NCI-H146 treated with DMSO at 0.1 percent for 48 hours (cell line): ENCODE data around the gene PPP6R3.
"Not testable (repeated sequence)": the region's sequence is repeated elsewhere in the genome, so short reads cannot be mapped to it uniquely, and the experiment has no call there.

Experiments
- DNase-seq: peaks from one replicate; lab custom pipeline; 2025; ENCODE audit not compliant: unreplicated experiment; lab: John Stamatoyannopoulos, UW

Gene PPP6R3

DNA sequence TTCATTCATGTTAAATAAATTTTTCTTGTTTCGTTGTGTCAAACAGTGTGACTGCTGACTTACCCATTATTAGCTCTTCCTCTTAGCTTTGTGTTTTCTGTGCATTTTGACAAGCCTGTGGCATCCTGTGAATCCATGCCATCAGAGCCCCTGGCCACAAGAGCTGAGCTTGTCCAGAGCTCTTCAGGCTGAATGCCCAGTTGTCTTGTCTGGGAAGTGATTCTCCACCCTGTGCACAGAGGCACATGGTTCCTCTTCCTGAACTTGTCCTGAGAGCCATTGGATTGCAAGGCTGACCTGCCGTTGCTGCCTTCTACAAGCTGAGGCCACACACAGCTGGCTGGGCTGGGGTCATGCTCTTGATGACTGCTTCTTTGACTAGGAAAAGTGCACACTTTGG lies 64.1 kb downstream of the PPP6R3 start:
- no peak for DNase-seq

DNA sequence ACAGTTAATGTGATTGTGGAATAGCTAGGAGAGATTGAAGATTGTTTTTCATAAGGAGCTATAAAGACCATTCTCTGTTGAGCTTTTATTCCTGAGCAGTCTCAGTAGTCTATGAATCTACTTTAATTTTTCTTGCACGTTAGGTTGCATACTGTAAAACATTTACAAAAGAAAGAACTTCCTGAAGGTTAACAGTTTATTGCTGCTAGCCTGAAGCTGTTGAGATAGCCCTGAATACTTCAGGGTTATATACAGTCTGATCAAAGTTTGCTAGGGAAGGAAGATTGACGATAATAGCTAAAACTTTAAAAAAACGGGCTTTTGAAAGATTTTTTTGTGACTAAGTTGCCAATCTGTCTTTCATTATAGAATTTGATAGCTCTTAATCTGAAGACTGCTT lies 64.8 kb downstream of the PPP6R3 start:
- no peak for DNase-seq

DNA sequence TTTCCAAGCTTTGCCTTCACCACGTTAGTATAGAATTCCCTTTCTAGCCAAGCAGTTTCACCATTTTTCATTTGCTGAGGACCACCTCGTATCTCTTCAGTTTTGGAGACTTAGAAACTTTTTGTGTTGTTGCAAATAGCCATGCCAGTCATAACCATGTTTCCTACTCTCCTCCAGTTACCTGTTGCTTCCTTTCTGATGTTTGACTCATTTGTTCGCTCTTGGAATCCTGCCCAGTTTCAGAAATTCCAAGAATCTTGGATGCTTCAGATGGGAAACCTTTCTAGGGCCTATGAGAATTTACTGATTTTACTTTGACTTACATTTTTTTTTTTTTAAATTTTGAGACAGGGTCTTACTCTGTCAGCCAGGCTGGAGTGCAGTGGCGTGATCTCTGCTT lies 65.4 kb downstream of the PPP6R3 start:
- no peak for DNase-seq

DNA sequence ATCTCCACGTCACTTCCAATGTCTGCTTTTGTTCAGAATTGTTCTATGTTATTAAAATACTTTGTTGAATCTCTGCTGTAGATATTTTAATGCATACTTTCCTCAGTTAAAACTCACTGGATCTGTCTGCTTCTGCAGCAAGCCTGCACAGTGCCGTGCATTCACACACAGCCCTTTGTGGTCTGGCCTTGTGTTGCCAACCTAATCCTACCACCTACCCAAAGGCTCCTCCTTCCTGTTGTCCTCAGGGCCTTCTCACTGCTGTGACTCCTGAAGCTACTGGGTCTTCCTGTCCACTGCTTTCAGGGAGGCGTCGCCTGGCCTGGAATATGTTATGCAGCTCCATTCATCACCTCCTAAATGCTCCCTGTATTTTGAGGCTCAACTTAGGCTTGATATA lies 67.0 kb downstream of the PPP6R3 start:
- no peak for DNase-seq

DNA sequence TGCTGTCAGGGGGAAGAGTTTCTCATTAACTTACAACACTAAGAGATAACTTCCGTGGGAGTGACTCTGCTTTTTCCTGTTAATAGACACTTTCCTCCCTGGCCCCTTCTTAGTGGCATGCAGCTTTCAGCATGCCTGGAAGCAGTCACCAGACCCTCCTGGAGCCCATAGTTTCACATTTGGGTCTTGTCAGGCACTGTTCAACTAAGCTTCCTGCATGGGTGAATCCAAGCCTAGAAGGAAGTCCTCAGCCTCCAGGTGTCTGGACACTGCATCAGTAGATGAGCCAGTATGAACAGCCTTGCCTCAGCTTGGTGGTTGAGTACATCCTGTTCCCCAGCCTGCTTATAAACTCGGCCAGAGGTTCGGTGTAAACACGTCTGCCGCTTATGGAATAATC lies 68.1 kb downstream of the PPP6R3 start:
- DNase-seq: no peak

DNA sequence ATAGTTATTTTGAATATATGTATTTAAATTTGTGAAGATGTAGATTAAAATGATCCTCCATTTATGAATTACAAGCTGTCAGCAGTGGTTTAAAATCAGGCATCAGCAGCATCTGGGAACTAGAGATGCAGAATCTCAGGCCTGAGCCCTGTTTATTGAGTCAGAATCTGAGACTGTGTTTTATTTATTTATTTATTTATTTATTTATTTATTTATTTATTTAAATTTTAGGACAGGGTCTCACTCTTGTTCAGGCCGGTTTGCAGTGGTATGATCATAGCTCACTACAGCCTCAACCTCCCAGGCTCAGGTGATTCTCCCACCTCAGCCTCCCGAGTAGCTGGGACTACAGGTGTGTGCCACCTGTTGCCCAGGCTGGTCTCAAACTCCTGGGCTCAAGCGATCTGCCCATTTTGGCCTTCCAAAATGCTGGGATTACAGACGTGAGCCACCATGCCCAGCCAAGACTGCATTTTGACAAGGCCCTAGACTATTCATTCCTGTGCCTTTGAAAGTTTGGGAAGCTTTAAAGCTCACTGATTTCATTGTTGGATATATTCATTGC lies 70.7 kb downstream of the PPP6R3 start:
- DNase-seq: no peak

DNA sequence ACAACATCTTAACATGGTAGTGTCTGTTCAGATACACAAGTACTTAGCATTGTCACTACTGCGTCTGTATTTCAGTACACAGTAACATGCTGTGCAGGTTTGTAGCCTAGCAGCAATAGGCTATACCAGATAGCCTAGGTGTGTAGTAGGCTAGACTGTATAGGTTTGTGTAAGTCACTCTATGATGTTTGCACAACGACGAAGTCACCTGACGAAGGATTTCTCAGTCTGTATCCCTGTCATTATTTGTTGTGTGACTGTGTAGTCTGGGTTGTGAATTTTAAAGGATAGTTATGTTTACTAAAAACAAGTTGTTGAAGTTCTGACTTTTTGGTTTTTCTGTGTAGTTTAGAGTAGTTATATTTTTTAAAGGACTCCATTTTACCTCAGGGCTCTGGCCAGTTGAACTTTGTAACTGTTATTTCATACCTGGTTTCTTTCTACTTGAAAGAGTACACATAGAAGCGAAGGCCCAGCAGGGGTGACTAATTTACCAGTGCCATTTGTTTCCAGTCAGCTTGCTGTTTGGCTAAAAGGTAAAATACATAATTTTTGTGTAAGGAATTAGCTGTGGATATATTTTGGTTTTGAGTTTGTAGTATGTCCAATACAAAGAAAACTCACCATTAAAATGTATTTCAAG lies 72.3 kb downstream of the PPP6R3 start:
- DNase-seq: no peak

DNA sequence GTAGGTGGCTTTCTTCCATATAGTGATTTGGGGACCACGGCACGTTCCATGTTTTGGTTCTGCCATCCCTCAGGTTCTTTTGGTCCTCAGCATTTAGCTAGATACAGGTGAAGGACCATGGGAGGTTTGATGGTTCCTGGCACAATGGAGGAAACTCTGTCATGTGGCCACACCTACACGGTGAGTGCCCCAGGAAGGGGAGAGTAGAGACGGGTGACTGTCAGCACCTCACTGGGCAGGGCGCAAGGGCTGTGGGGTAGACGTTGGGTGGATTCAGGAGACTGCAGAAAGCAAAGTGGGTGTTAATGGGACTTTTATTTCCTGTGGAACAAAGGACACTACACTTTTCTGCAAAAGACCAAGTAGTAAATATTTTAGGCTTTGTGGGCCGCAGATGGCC lies 73.4 kb downstream of the PPP6R3 start:
- DNase-seq: no peak

DNA sequence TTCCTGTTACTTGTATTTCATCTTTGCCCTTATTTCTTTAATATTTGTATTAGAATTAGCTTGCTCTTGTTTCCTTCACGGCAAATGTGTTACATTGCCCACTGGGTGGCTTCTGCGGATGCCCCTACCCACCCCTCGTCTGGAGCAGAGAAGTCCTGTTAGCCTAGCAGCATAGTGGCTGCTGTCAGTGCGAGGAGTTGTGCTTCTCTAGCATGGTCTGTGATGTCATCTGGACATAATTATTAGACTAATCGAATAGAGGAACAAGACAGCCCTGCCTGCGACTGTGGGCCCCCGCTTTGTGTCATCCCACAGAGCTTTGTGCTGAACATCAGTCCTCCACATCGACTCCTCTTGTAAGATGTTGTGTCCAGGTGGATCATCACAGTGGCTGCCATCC lies 74.5 kb downstream of the PPP6R3 start:
- no peak for DNase-seq

DNA sequence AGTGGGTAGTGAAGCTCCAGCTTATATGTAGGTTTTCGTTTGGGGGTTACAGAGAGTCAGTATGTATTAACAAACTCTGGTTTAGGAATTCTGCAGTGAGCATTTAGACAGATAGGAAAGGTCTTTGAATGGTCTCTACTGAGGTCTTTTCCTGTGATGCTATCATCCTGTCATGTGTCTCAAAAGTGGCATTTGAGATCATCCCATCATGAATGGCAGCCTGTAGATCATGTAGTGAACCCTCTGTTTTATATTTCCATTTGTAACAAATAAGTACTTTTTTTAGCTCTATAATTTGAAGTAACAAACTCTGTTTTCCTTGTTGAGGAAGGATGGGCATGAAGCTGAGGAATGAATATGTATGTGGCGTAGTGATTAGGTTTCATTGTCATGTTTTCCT lies 76.2 kb downstream of the PPP6R3 start:
- DNase-seq: no peak

DNA sequence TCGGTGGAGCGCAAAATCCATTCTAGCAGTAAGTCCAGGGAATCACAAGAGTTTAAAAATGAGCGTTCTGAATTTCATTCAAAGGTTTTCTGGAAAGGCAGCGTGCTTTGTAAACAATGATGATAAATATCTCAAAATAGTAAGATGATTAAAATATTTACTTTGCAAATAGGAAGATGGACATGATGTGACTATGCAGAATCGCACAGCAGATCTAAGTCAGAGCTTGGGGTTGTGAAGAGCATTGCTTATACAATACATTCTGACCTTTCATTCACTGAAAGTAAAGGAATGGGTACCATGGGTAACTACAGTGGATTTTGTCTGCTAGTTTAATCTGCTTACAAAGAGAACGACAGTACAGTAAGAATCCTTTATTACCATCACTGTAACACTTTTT lies 77.5 kb downstream of the PPP6R3 start:
- DNase-seq: no peak

DNA sequence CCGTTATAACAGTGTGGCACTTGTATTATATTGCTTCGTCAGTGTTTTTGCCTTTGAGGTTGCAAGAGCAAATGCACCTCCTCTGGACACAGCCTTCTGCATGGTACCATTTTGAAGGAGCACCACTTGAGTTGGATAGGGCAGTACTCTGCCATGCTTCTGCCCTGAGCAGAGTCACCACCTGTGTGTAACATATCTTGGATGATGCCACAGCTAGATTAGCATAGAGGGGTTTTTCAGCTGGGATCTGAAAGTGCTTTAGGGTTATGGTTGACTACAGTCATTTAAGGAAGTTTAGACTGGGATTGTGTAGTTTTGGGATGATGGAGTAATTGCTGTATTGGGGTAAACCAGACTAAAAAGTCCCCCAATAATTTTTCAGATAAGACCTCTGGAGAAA lies 78.8 kb downstream of the PPP6R3 start:
- no peak for DNase-seq

DNA sequence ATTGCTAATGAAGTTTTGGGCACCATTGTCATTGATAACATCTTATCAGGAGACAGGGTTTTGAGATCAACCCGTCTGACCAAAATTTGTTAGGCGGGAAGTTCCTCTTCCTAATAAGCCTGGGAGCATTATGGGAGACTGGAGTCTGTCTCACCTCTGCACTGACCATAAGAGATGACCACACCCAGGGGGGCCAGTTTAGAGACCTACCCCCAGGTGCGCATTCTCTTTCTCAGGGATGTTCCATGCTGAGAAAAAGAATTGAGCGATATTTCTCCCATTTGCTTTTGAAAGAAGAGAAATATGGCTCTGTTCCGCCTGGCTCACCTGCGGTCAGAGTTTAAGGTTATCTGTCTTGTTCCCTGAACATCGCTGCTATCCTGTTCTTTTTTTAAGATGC lies 80.0 kb downstream of the PPP6R3 start:
- not testable (repeated sequence) for DNase-seq

DNA sequence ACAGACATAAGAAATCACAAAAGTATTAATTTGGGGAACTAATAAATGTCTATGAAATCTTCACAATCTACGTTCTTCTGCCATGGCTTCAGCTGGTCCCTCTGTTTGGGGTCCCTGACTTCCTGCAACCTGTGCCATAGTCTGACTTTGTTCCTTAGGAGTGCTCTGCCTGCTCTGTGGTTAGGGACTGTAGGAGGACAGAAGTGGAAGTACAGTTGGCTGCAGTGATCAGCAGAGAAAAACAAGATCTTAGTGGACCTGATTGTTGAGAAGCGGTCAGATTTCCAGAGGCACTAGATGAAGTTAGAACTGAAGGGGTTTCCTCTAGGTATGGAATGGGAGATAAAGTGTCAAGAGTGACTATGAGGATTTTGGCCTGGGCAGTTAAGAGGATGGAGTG lies 80.6 kb downstream of the PPP6R3 start:
- DNase-seq: no peak

DNA sequence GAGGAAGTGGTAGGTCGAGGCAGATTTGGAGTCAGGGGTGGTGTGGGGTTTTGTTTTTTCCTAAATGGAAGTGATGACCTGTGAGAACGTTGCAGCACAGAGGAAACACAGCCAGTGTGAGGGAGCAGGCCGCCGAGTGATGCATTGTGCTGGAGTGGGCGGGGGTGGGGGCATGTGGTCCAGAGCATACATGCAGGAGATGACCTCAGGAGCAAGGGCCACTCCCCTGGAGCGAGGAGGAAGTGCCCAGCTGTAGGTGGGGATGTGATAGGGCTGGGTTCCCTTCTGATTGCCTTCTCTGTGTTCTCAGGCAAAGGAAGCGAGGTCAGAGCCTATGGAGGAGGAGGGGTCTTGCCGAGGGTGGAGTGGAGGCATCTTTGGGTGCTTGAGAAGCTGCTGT lies 81.4 kb downstream of the PPP6R3 start:
- DNase-seq: no peak

DNA sequence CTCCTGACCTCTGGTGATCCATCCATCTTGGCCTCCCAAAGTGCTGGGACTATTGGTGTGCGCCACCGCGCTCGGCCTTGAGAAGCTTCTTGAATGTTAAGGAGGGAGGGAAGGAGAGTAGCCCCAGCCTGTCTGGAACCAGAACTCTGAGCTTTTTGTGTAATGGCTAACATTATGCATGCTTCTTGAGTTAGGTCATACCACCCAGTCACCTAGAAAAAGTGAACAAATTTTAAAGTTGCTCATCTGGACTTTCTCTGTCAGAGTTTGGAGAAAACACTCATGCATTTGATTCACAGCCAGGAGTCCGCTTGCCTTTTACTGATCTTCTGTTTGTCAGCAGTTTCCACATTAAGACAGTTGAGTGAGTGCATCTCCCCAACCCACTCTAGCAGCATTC lies 82.1 kb downstream of the PPP6R3 start:
- DNase-seq: no peak

DNA sequence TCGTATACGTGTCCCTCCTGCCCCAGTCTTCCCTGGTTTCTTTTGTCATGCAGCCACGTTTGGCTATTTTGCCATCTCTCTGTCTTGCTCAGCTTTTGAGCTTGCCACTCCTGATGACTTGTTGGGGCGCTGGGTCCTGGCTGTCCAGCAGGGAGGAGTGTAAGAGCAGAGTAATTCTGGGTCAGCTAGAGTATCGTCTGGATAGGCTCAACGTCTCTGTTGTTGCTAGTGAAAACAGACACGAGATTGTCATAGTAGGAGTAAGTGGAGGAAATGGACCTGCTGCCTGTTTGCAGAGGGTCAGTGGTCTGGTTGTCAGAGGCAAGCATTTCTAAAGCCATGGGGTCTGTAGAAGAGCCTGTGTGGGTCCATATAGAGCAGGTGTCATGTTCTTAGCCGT lies 83.0 kb downstream of the PPP6R3 start:
- DNase-seq: no peak

DNA sequence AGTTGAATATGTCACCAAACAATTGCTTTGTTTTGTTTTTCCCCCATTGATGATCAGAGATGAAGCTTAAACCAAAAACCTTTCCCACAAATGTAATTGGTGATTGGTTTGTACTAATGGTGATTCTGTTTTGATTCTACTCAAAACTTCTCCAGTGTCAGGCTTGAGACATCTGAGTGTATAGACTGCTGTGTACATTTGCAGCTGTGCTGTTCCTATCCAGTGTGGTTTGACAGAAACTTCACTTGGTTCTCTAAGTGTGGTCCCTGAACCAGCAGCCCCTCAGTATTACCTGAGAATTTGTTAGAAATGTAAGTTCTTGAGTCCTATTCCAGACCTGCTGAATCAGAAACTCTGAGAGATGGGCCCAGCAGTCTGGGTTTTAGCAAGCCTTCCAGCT lies 84.8 kb downstream of the PPP6R3 start:
- DNase-seq: no peak

DNA sequence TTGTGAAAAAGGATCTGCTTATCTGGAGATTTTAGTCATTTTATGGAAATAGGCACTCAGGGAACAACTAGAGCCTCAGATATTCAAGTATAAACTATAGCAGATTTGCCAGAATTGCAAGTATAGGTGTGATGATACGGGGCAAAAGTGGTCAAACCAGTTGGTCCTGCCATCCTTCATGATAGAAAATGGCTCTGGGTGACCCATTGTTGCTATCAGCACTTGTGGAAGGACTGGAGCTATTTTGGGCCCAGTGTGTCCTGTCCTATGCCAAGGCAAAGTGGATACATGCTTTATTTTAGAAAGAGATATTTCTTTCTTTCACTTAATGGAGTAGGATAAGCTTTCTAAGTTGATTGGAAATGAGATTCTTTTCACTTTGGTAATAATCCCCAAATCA lies 85.2 kb downstream of the PPP6R3 start:
- no peak for DNase-seq

DNA sequence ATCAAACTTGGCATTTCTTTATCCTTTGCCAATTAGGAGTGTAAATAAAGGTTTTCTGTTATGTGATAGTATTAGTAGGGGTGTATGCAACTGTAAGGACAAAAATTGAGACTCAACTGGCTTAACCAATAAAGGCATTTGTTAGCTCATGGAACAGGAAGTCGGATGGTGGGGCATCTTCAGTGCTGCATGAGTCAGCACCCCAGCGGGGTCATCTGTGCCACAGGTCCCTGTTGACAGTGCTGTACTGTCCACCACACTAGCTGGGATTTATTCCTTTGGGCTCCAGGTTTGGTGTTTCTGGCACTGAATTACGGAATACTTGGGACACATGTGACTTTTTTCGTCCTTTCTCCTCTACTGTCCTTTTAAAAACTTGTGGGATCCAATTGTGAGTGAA lies 86.0 kb downstream of the PPP6R3 start:
- no peak for DNase-seq

DNA sequence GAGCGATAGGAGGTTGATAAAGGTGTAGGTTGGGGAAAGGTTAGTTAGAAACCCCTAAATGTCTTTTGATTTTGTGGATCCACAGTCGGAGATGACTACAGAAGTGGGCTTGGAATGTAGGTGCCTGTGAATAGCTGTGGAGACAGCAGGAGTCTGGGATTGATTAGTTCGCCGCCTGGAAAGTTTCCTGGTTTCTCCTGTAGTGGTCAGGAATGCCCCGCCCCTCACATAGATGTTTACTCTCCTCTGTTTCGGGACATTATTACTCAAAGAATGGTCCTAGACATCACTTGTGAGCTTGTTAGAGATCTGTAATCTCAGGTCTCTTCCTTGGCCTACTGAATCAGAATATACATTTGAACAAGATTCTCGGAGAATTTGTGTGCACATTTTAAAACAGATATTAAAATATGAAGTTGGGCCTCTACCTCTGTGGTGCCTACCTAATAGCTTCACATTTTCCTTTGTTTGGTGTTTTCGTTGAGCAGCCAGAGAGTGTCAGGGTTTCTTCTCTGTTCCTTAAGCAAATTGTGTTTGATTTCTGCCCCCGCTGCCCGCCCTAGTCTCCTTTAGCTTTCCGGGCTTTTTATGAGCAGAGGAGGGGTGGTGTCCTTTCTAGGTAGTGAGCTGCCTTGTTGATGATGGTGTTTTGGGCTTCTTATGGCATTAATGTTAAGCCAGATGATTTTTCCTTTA lies 89.4 kb downstream of the PPP6R3 start:
- DNase-seq: no peak

DNA sequence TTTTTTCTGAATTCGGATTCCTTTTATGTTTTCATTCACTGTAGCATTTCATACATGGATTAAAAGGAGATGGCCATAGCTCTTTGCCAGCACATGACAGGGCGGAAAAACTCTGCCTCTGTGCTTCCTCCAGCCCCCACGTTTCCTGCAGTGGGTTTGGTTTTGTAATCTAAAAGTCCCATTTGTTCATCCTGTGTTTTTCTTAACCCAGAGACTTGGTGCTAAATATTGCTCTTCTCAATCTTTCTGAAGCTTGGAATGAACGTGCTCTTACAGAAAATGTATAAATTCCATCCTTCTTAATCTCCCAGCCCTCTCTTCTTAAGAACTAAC lies 89.9 kb downstream of the PPP6R3 start:
- no peak for DNase-seq

DNA sequence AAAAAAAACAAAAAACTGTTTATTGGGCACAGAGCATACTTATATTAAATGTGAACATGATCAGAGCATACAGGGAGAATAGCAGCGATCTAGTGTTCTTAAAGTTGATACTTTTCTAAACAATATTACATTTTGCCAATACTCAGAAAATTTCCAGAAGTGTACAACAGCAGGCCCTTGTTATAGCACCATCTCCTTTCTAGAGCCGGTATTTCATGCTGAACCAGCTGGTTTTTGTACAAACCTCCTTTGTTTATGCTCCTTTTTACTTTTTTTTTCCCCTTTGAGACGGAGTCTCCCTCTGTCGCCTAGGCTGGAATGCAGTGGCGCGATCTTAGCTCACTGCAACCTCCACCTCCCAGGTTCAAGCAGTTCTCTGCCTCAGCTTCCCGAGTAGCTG lies 90.7 kb downstream of the PPP6R3 start:
- DNase-seq: no peak
